ENCODE results near the gene GALNTL6. TPM values are rescaled to one million over a fixed set of nuclear protein-coding genes. Genes with fewer than 3 reads are reported as not detected.

Gene GALNTL6
- total RNA-seq, 1 experiment from 2014 or later, result not detected

DNA sequence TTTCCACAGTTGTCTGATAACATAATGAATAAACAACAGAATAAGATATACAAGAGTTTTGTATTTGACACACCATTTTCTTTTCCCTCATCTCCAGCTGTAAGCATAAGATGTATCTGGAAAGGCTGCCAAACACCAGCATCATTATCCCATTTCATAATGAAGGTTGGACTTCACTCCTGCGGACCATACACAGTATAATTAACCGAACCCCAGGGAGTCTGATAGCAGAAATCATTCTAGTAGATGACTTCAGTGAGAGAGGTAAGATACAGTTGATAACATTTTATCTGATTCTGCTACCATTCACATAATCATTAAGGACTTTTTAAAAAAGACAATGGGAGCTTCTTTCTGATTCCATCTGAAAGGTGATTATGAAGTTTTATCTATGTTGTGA, 535.2 kb downstream of the GALNTL6 start:
- H3K9me2 ChIP-seq (ENCODE audit: insufficient read depth), result no peaks in the 10 kb centered on the region
- CTCF ChIA-PET, result no interaction called here
- no peaks in the 10 kb centered on the region for H3K9me3 ChIP-seq (ENCODE audit: insufficient read depth, low read depth)
- intact Hi-C loops (cut with micrococcal nuclease; ENCODE audit: unreplicated experiment), result no loop called here
- POLR2A ChIA-PET (ENCODE audit: unreplicated experiment), result no interaction called here
- no peak overlapping the region for H2AFZ ChIP-seq
- H3K36me3 ChIP-seq (ENCODE audit: low read depth), result no peaks in the 10 kb centered on the region
- no peak for DNase-seq
- no peaks in the 10 kb centered on the region for H3K79me2 ChIP-seq (ENCODE audit: low read depth)
- H3K4me1 ChIP-seq (replicated peaks; ENCODE audit: insufficient read depth), result no peaks in the 10 kb centered on the region
- H3K4me2 ChIP-seq, result no peak overlapping the region
- BruUV-seq (replicated peaks), result no TSS peak
- no peak overlapping the region for H3K27ac ChIP-seq
- TF ChIP-seq, protein P1, sequence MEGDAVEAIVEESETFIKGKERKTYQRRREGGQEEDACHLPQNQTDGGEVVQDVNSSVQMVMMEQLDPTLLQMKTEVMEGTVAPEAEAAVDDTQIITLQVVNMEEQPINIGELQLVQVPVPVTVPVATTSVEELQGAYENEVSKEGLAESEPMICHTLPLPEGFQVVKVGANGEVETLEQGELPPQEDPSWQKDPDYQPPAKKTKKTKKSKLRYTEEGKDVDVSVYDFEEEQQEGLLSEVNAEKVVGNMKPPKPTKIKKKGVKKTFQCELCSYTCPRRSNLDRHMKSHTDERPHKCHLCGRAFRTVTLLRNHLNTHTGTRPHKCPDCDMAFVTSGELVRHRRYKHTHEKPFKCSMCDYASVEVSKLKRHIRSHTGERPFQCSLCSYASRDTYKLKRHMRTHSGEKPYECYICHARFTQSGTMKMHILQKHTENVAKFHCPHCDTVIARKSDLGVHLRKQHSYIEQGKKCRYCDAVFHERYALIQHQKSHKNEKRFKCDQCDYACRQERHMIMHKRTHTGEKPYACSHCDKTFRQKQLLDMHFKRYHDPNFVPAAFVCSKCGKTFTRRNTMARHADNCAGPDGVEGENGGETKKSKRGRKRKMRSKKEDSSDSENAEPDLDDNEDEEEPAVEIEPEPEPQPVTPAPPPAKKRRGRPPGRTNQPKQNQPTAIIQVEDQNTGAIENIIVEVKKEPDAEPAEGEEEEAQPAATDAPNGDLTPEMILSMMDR (conservative IDR thresholded peaks at IDR 0.05), result no peak
- no peak for TF ChIP-seq EZH2 (IDR thresholded peaks at IDR 0.05; ENCODE audit: low read depth)
- H3K4me3 ChIP-seq, result no peak overlapping the region
- H3K27me3 ChIP-seq (ENCODE audit: insufficient read depth, low read depth), result no peaks in the 10 kb centered on the region
- no peaks in the 10 kb centered on the region for H3F3A ChIP-seq (ENCODE audit: insufficient read depth, low read depth)
- no peaks in the 10 kb centered on the region for H4K20me1 ChIP-seq (ENCODE audit: insufficient read depth)

DNA sequence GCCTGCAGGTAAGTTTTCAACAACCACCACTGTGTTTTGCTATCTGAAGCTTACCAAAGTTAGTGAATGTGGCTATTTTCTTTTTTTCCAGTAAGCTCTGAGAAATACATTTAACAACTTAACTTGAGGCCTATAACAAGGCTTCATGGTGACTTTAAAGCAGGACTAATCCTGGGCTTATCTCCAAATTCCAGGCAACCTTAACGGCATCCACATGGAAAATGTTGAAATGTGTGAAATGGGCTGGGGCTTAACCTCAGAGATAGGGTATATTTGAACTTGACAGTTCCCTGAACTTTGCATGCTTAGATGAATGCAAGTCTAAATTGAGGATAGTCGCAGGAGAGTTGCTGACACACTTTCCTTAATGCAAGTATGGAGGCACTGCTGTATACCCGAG, 539.2 kb downstream of the GALNTL6 start:
- BruUV-seq (replicated peaks), result no TSS peak
- H3K9me3 ChIP-seq (ENCODE audit: insufficient read depth, low read depth), result no peaks in the 10 kb centered on the region
- intact Hi-C loops (cut with micrococcal nuclease; ENCODE audit: unreplicated experiment), result no loop called here
- no peak overlapping the region for H3K4me2 ChIP-seq
- no peak for DNase-seq
- no peak overlapping the region for H2AFZ ChIP-seq
- no peaks in the 10 kb centered on the region for H3F3A ChIP-seq (ENCODE audit: insufficient read depth, low read depth)
- H3K4me1 ChIP-seq (replicated peaks; ENCODE audit: insufficient read depth), result no peaks in the 10 kb centered on the region
- H3K27me3 ChIP-seq (ENCODE audit: insufficient read depth, low read depth), result no peaks in the 10 kb centered on the region
- H3K9me2 ChIP-seq (ENCODE audit: insufficient read depth), result no peaks in the 10 kb centered on the region
- H3K36me3 ChIP-seq (ENCODE audit: low read depth), result no peaks in the 10 kb centered on the region
- ChIA-PET POLR2A (ENCODE audit: unreplicated experiment) (no interaction called here), CTCF (no interaction called here)
- no peaks in the 10 kb centered on the region for H4K20me1 ChIP-seq (ENCODE audit: insufficient read depth)
- no peaks in the 10 kb centered on the region for H3K79me2 ChIP-seq (ENCODE audit: low read depth)
- H3K27ac ChIP-seq, result no peak overlapping the region
- no peak overlapping the region for H3K4me3 ChIP-seq
- no peak for TF ChIP-seq EZH2 (IDR thresholded peaks at IDR 0.05; ENCODE audit: low read depth)
- TF ChIP-seq, protein P1 (conservative IDR thresholded peaks at IDR 0.05), result no peak

DNA sequence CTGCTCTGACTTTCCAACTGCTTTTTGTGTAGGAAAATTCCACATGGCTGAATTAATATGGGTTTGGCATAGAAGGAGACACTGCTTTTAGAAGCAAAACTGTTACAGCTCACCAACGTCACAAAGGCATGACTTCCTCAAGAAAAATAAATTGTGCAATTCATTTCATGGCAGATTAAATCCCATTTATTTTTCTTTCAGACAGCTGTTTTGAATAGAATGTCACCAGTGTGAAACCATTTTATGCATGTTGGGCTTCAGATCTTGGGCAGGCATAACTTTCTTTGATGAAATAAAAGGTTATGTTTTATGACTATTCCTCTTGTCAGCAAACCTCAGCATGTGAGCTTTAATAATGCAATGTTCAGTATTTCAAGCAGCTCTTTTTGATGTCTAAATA, 542.8 kb downstream of the GALNTL6 start:
- DNase-seq, result no peak
- Histone ChIP-seq H4K20me1 (ENCODE audit: insufficient read depth) (no peaks in the 10 kb centered on the region), H3K4me3 (no peak overlapping the region), H3K4me1 (replicated peaks; ENCODE audit: insufficient read depth) (no peaks in the 10 kb centered on the region), H2AFZ (no peak overlapping the region), H3K27me3 (ENCODE audit: insufficient read depth, low read depth) (no peaks in the 10 kb centered on the region), H3K9me2 (ENCODE audit: insufficient read depth) (no peaks in the 10 kb centered on the region), H3F3A (ENCODE audit: insufficient read depth, low read depth) (no peaks in the 10 kb centered on the region), H3K79me2 (ENCODE audit: low read depth) (no peaks in the 10 kb centered on the region), H3K36me3 (ENCODE audit: low read depth) (no peaks in the 10 kb centered on the region), H3K27ac (no peak overlapping the region), H3K9me3 (ENCODE audit: insufficient read depth, low read depth) (no peaks in the 10 kb centered on the region), H3K4me2 (no peak overlapping the region)
- intact Hi-C loops (cut with micrococcal nuclease; ENCODE audit: unreplicated experiment), result loop anchor here (5.0 kb wide), 1 partner anchor 324 kb away; no protein-coding TSS in a partner anchor
- BruUV-seq (replicated peaks), result no TSS peak
- ChIA-PET CTCF (no interaction called here), POLR2A (ENCODE audit: unreplicated experiment) (no interaction called here)
- TF ChIP-seq EZH2 (IDR thresholded peaks at IDR 0.05; ENCODE audit: low read depth), result no peak
- TF ChIP-seq, protein P1 (conservative IDR thresholded peaks at IDR 0.05), result no peak
